Spleen (tissue), 11 donors: ENCODE data around the gene TSHZ2. TPM values are rescaled to one million over a fixed set of nuclear protein-coding genes. Genes with fewer than 3 reads are reported as not detected.
"Not testable (repeated sequence)": the region's sequence is repeated elsewhere in the genome, so short reads cannot be mapped to it uniquely, and the experiment has no call there.

Source experiments
- DNase-seq: peaks from one replicate; pipeline ENCODE4 v3.0.0-alpha.2; 2020
- H3K27ac ChIP-seq, 8 donors: fragments of 200-600 bp; sonication (generic) in 7 of 8; 1 replicate in 4 of 8; 2 replicates in 4 of 8; pipeline versions ENCODE4 v1.5.0 to v1.8.0; 2016 to 2021; ENCODE audit warnings: inconsistent platforms in 4 of 8, mild to moderate bottlenecking in 4 of 8, moderate library complexity in 1 of 8
- H3K27me3 ChIP-seq, 7 donors: fragments of 200-600 bp; sonication (generic) in 6 of 7; replicated peaks in 1 of 7; 1 replicate in 4 of 7; 2 replicates in 3 of 7; pipeline versions ENCODE4 v1.5.0 to v1.8.0; 2016 to 2021; ENCODE audit warnings: inconsistent platforms in 3 of 7, mild to moderate bottlenecking in 1 of 7
- H3K36me3 ChIP-seq, 6 donors: fragments of 200-600 bp; sonication (generic) in 5 of 6; 1 replicate in 4 of 6; 2 replicates in 2 of 6; pipeline versions ENCODE4 v1.5.0 to v1.8.0; 2016 to 2021; ENCODE audit warnings: inconsistent platforms in 2 of 6
- H3K4me1 ChIP-seq, 6 donors: fragments of 200-600 bp; sonication (generic) in 5 of 6; 1 replicate in 3 of 6; 2 replicates in 3 of 6; pipeline versions ENCODE4 v1.5.0 to v1.8.0; 2016 to 2021; ENCODE audit warnings: inconsistent platforms in 3 of 6
- H3K4me3 ChIP-seq, 8 donors: fragments of 200-600 bp; sonication (generic) in 7 of 8; 1 replicate in 4 of 8; 2 replicates in 4 of 8; pipeline versions ENCODE4 v1.5.0 to v1.8.0; 2016 to 2021; ENCODE audit warnings: inconsistent platforms in 4 of 8, mild to moderate bottlenecking in 4 of 8, moderate library complexity in 2 of 8
- H3K9me3 ChIP-seq, 8 donors: fragments of 200-600 bp; sonication (generic) in 7 of 8; 1 replicate in 4 of 8; 2 replicates in 4 of 8; pipeline versions ENCODE4 v1.5.0 to v1.8.0; 2016 to 2021; ENCODE audit warnings: inconsistent platforms in 4 of 8
- CTCF ChIP-seq, 11 experiments: fragments of 200-600 bp in 7 of 11; fragments of 450-650 bp in 4 of 11; sonication (generic) in 4 of 11; IDR thresholded peaks in 8 of 11; conservative IDR thresholded peaks in 3 of 11; 1 replicate in 7 of 11; 2 replicates in 4 of 11; pipeline versions ENCODE4 v1.4.0 to v1.8.0; 2016 to 2021; ENCODE audit warnings: antibody characterized with exemption in 11 of 11, inconsistent platforms in 4 of 11, mild to moderate bottlenecking in 1 of 11
- POLR2A ChIP-seq, 3 donors: fragments of 450-650 bp; IDR thresholded peaks; one replicate each; pipeline ENCODE4 v1.5.1; 2017; ENCODE audit warnings: antibody characterized with exemption in 3 of 3, mild to moderate bottlenecking in 1 of 3
- POLR2AphosphoS5 ChIP-seq, 3 donors: sonication (generic); formaldehyde crosslinking; IDR thresholded peaks; one replicate each; pipeline ENCODE4 v1.5.1; 2017; ENCODE audit warnings: antibody characterized with exemption in 3 of 3
- WGBS, 5 donors: extraction: QIAGEN DNeasy Blood & Tissue Kit in 3 of 5; methylation state at CpG; one replicate each; pipeline versions ENCODE4 v1.1.5 to v1.1.7; 2013 to 2018; 5-methylcytosine and 5-hydroxymethylcytosine counted together
- intact Hi-C: fragments of 100-400 bp; cut with DNase I; formaldehyde crosslinking; loops from one replicate; pipeline ENCODE4 v1.15.0; 2023; ENCODE audit warnings: low total_unique reads
- polyA plus RNA-seq, 3 donors: library from polyadenylated mRNA; stranded (reverse); fragments of 200-250 nt; gene quantifications; one replicate each; pipeline ENCODE4 v1.2.1, GENCODE V29; 2013
- total RNA-seq, 7 donors: library from RNA; depleted of rRNA in 3 of 7; stranded (reverse); fragments of >200 nt in 3 of 7; fragmentation: NEBNext Ultra II Directional in 4 of 7; extraction: Animal tissue kit (Norgen Biotek cat#: 25700) in 4 of 7; gene quantifications; one replicate each; pipeline versions ENCODE4 v1.1.0 to v1.2.1, GENCODE V29; 2016 to 2021
- donor health status: healthy with polysubstance abuse.
- donor health status: DM: no; HTN: no; CAD: no; lungs with moderate emphysema.
- donor health status: DM: no; HTN: no; CAD: no.
- donor health status: Bipolar disorder and iron deficiency.
- donor health status: healthy.
- donor health status: DM: no; HTN: no; CAD: no.
- donor health status: DM: yes; HTN: yes; CAD: no.

The TSHZ2 gene
- total and polyA plus RNA-seq, 10 donors, result 0.86 to 19.2 (median 15.7) TPM

- no peaks in the 10 kb centered on the region for H3K27me3 ChIP-seq
- no peak overlapping the region for H3K4me3 ChIP-seq
- H3K4me1 ChIP-seq, result no peaks in the 10 kb centered on the region
- H3K36me3 ChIP-seq, result no peaks in the 10 kb centered on the region
- H3K9me3 ChIP-seq, result no peaks in the 10 kb centered on the region
- intact Hi-C loops, result no loop called here
- no peak overlapping the region for H3K27ac ChIP-seq
- no peak for DNase-seq
- TF ChIP-seq POLR2AphosphoS5 (IDR thresholded peaks at IDR 0.05) (no peak), POLR2A (IDR thresholded peaks at IDR 0.05) (no peak), CTCF (IDR thresholded peaks at IDR 0.05 in 8 of 11, conservative IDR thresholded peaks at IDR 0.05 in 3 of 11) (no peak)
- 73 to 88% (median 81%) methylated on average over 11 to 13 of the region's 13 CpGs for WGBS, 5 donors
These were observed 552.6 kb downstream of the TSHZ2 start for GRCh38 chr20:53524589-53525312.

GRCh38 chr20:53527196-53527595 lies 555.0 kb downstream of the TSHZ2 start:
- no peak overlapping the region for H3K27ac ChIP-seq
- H3K4me1 ChIP-seq, result peaks cover 0 to 6% (median under 1%) of the 10 kb centered on the region in 6 donors
- no peaks in the 10 kb centered on the region for H3K27me3 ChIP-seq
- H3K36me3 ChIP-seq, result no peaks in the 10 kb centered on the region
- intact Hi-C loops, result no loop called here
- WGBS, 5 donors, result 81 to 89% (median 83%) methylated on average over 8 of the region's 8 CpGs
- TF ChIP-seq POLR2A (IDR thresholded peaks at IDR 0.05), result no peak
- TF ChIP-seq CTCF (IDR thresholded peaks at IDR 0.05 in 8 of 11, conservative IDR thresholded peaks at IDR 0.05 in 3 of 11), result no peak
- TF ChIP-seq POLR2AphosphoS5 (IDR thresholded peaks at IDR 0.05), result no peak
- no peak overlapping the region for H3K4me3 ChIP-seq
- H3K9me3 ChIP-seq, result no peaks in the 10 kb centered on the region
- DNase-seq, result no peak

GRCh38 chr20:53529658-53530057 lies 557.5 kb downstream of the TSHZ2 start:
- no peak overlapping the region for H3K4me3 ChIP-seq
- no peak overlapping the region for H3K27ac ChIP-seq
- H3K36me3 ChIP-seq, result no peaks in the 10 kb centered on the region
- no peak for DNase-seq
- 72 to 86% (median 74%) methylated on average over 5 of the region's 5 CpGs for WGBS, 5 donors
- peaks cover 0 to 14% (median 4%) of the 10 kb centered on the region in 6 donors for H3K4me1 ChIP-seq
- no peaks in the 10 kb centered on the region for H3K27me3 ChIP-seq
- no peaks in the 10 kb centered on the region for H3K9me3 ChIP-seq
- TF ChIP-seq CTCF (IDR thresholded peaks at IDR 0.05 in 8 of 11, conservative IDR thresholded peaks at IDR 0.05 in 3 of 11) (no peak), POLR2A (IDR thresholded peaks at IDR 0.05) (no peak), POLR2AphosphoS5 (IDR thresholded peaks at IDR 0.05) (no peak)
- intact Hi-C loops, result no loop called here

- Histone ChIP-seq H3K9me3 (no peaks in the 10 kb centered on the region), H3K4me3 (no peak overlapping the region), H3K4me1 (peaks cover 0 to 14% (median 4%) of the 10 kb centered on the region in 6 donors), H3K27me3 (no peaks in the 10 kb centered on the region), H3K36me3 (no peaks in the 10 kb centered on the region), H3K27ac (no peak overlapping the region)
- no peak for TF ChIP-seq CTCF (IDR thresholded peaks at IDR 0.05 in 8 of 11, conservative IDR thresholded peaks at IDR 0.05 in 3 of 11)
- TF ChIP-seq POLR2A (IDR thresholded peaks at IDR 0.05), result no peak
- intact Hi-C loops, result no loop called here
- no peak for DNase-seq
- 56 to 84% (median 68%) methylated on average over 2 of the region's 2 CpGs for WGBS, 5 donors
These were observed 558.3 kb downstream of the TSHZ2 start for GRCh38 chr20:53530440-53530839.

- WGBS, 5 donors, result 57 to 72% (median 60%) methylated on average over 6 of the region's 6 CpGs
- DNase-seq, H3K27me3 ChIP-seq, intact Hi-C loops, H3K36me3 ChIP-seq, H3K9me3 ChIP-seq: not testable (repeated sequence)
- peak overlapping the region in 2 of 8 donors; percentile 1 to 31 for H3K4me3 ChIP-seq
- peaks cover 0 to 14% (median 4%) of the 10 kb centered on the region in 6 donors for H3K4me1 ChIP-seq
- peak overlapping the region in 3 of 8 donors; percentile 26 to 60 (median 34) for H3K27ac ChIP-seq
These were observed 560.6 kb downstream of the TSHZ2 start for GRCh38 chr20:53532654-53533312.
